ENCODE measurements around the gene CAMK2B. TPM values are rescaled to one million over a fixed set of nuclear protein-coding genes. Genes with fewer than 3 reads are reported as not detected.

The CAMK2B gene
- total RNA-seq, 1 donor: not detected

DNA sequence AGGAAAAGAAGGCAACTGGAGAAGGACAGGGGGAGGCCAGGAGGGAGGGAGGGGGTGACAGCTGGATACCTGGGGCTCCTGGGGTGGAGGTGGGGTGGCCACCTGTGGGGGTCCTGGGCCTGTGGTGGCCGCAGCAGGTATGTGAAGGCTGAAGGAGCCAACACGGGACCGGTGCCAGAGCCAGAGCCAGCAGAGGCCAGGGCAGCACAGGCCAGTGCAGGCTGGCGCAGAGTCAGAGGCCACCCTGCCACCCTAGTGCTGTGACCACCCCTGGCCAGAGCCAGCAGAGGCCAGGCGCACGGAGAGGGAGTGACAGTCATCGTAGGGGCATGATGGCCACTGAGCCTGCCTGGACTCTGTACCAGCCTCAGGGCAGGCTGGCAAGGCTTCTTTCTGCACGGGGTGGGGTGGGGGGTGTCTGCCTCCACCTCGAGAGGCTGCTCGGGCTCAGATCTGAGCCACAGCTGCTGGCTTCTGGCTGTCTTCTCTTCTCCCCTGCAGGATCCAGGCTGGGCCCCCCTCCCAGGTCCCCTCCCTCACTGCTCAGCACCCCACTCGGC is 95.8 kb downstream of the CAMK2B start:
- DNase-seq (ENCODE audit: low read depth): no peak
- TF ChIP-seq, protein P1, sequence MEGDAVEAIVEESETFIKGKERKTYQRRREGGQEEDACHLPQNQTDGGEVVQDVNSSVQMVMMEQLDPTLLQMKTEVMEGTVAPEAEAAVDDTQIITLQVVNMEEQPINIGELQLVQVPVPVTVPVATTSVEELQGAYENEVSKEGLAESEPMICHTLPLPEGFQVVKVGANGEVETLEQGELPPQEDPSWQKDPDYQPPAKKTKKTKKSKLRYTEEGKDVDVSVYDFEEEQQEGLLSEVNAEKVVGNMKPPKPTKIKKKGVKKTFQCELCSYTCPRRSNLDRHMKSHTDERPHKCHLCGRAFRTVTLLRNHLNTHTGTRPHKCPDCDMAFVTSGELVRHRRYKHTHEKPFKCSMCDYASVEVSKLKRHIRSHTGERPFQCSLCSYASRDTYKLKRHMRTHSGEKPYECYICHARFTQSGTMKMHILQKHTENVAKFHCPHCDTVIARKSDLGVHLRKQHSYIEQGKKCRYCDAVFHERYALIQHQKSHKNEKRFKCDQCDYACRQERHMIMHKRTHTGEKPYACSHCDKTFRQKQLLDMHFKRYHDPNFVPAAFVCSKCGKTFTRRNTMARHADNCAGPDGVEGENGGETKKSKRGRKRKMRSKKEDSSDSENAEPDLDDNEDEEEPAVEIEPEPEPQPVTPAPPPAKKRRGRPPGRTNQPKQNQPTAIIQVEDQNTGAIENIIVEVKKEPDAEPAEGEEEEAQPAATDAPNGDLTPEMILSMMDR (IDR thresholded peaks at IDR 0.05; ENCODE audit: insufficient read depth, low read depth, low read length): no peak
- no peak overlapping the region for H3K4me3 ChIP-seq (ENCODE audit: low read depth, low read length)

- TF ChIP-seq, protein P1 (IDR thresholded peaks at IDR 0.05; ENCODE audit: insufficient read depth, low read depth, low read length): no peak
- no peak overlapping the region for H3K4me3 ChIP-seq (ENCODE audit: low read depth, low read length)
- no peak for DNase-seq (ENCODE audit: low read depth)
These were observed 96.6 kb downstream of the CAMK2B start for GRCh38 chr7:44228571-44229350.

- no peak for DNase-seq (ENCODE audit: low read depth)
- TF ChIP-seq, protein P1 (IDR thresholded peaks at IDR 0.05; ENCODE audit: insufficient read depth, low read depth, low read length): no peak
- no peak overlapping the region for H3K4me3 ChIP-seq (ENCODE audit: low read depth, low read length)
These were observed 97.5 kb downstream of the CAMK2B start for GRCh38 chr7:44227911-44228310.

DNA sequence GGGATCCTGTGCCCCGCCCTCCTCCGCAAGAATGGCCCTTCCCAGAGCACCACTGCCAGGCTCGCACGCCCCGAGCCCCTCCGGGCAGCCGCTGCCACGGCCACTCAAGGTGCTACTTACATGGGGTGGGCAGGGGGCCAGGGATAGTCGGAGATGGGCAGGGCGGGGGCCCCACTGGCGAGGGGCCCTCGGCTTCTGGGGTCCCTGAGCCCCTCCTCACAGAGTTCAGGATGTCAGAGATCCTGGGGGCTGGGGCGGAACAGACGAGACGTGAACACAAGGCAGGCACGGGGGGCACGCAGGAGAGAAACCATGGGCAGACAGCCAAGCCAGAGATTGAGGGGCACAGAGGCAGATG is 99.0 kb downstream of the CAMK2B start:
- no peak overlapping the region for H3K4me3 ChIP-seq (ENCODE audit: low read depth, low read length)
- no peak for DNase-seq (ENCODE audit: low read depth)
- TF ChIP-seq, protein P1 (IDR thresholded peaks at IDR 0.05; ENCODE audit: insufficient read depth, low read depth, low read length): no peak

DNA sequence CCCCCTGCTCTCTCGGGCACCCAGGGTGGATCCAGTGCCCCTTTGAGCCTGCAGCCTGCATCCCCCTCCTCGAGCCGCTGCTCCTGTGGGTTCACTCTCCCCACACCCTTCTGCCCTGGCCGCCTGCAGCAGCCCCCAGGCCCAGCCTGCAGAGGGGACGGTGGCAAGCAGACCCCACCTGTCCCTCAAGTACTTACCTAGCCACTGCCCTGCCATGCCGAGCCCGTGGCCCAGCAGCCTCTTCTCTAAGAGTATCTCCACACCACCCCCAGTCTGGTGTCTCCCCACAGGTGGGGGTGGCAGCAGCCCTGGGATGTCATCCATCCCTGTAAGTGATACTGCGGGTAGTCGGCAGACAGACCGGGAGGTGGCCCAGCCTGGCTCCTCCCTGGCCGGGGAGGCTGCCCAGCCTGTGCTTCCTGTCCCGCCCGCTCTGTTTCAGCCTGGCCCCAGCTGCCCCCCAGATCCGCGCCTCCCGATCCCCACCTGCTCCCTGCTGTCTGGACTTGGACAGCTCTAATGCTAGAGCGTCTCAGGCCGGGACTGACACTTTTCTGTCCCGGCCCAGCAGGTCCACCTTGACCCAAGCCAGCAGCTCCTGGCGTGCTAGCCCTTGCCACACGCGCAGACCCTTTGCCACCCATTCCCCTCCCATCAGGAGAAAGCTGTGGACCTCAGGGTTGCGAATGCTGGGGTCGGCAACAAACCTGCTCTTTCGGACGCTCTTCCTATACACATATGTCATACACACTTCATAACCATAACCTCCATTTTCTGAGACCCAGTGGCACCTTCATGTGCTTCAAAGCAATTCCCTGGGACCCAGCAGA is 99.6 kb downstream of the CAMK2B start:
- TF ChIP-seq, protein P1 (IDR thresholded peaks at IDR 0.05; ENCODE audit: insufficient read depth, low read depth, low read length): no peak
- no peak for DNase-seq (ENCODE audit: low read depth)

GRCh38 chr7:44224974-44225565 is 100.3 kb downstream of the CAMK2B start:
- DNase-seq (ENCODE audit: low read depth): no peak
- no peak overlapping the region for H3K4me3 ChIP-seq (ENCODE audit: low read depth, low read length)
- TF ChIP-seq, protein P1 (IDR thresholded peaks at IDR 0.05; ENCODE audit: insufficient read depth, low read depth, low read length): no peak

More for the DNA sequence above, 99.6 kb downstream of the CAMK2B start:
- no peak overlapping the region for H3K4me3 ChIP-seq (ENCODE audit: low read depth, low read length)

Data from fibroblast of villous mesenchyme (primary cell).